Gastroesophageal sphincter (tissue), 3 donors: ENCODE measurements around the gene ATRN.

Source experiments
- CTCF ChIP-seq, 4 experiments: fragments of 200-600 bp in 2 of 4; fragments of 450-650 bp in 2 of 4; sonication (generic) in 1 of 4; IDR thresholded peaks; one replicate each; pipeline ENCODE4 v1.5.1; 2017 to 2019; ENCODE audit warnings: antibody characterized with exemption in 4 of 4, mild to moderate bottlenecking in 2 of 4, moderate library complexity in 2 of 4
- POLR2A ChIP-seq, 2 donors: fragments of 450-650 bp; IDR thresholded peaks; one replicate each; pipeline ENCODE4 v1.6.1; 2017; ENCODE audit warnings: antibody characterized with exemption in 2 of 2, mild to moderate bottlenecking in 2 of 2, moderate library complexity in 1 of 2
- POLR2AphosphoS5 ChIP-seq: sonication (generic); formaldehyde crosslinking; IDR thresholded peaks from one replicate; pipeline ENCODE4 v1.6.1; 2017; ENCODE audit warnings: antibody characterized with exemption

- TF ChIP-seq CTCF (IDR thresholded peaks at IDR 0.05) (no peak), POLR2A (IDR thresholded peaks at IDR 0.05) (no peak), POLR2AphosphoS5 (no peak)
Observed at GRCh38 chr20:3698591-3699001, 227.8 kb downstream of the ATRN start.
